H9 (cell line): Measurements from ENCODE around the gene TELO2. TPM values are rescaled to one million over a fixed set of nuclear protein-coding genes. Genes with fewer than 3 reads are reported as not detected.

Experiments used
- DNase-seq: peaks from one replicate; pipeline ENCODE4 v3.0.0-alpha.2; 2017
- H2AFZ ChIP-seq: one replicate; pipeline ENCODE4 v1.6.1; 2013; ENCODE audit warnings: mild to moderate bottlenecking, low read length, control low read depth, moderate library complexity
- H2AK5ac ChIP-seq: 2 replicates; pipeline ENCODE4 v1.6.1; 2013; ENCODE audit warnings: low read length, control low read depth, mixed read lengths; ENCODE audit not compliant: insufficient read length
- H2BK120ac ChIP-seq: one replicate; pipeline ENCODE4 v1.6.1; 2013; ENCODE audit warnings: low read depth, mild to moderate bottlenecking, low read length, control low read depth, inconsistent platforms; ENCODE audit not compliant: poor library complexity, severe bottlenecking
- H2BK12ac ChIP-seq: 2 replicates; pipeline ENCODE4 v1.6.1; 2013; ENCODE audit warnings: low read length, control low read depth, mixed read lengths, low read depth; ENCODE audit not compliant: insufficient read length
- H2BK15ac ChIP-seq: 2 replicates; pipeline ENCODE4 v1.6.1; 2013; ENCODE audit warnings: low read depth, low read length, control low read depth
- H2BK20ac ChIP-seq: one replicate; pipeline ENCODE4 v1.6.1; 2013; ENCODE audit warnings: low read depth, mild to moderate bottlenecking, low read length, control low read depth, inconsistent platforms; ENCODE audit not compliant: poor library complexity, severe bottlenecking
- H2BK5ac ChIP-seq: 2 replicates; pipeline ENCODE4 v1.6.1; 2013; ENCODE audit warnings: low read length, control low read depth, mixed read lengths; ENCODE audit not compliant: insufficient read length
- H3K14ac ChIP-seq: 2 replicates; pipeline ENCODE4 v1.6.1; 2013; ENCODE audit warnings: low read length, control low read depth; ENCODE audit not compliant: insufficient read depth
- H3K18ac ChIP-seq: 2 replicates; pipeline ENCODE4 v1.6.1; 2013; ENCODE audit warnings: low read depth, mild to moderate bottlenecking, mixed read lengths, low read length, control low read depth; ENCODE audit not compliant: insufficient read length
- H3K23ac ChIP-seq: 2 replicates; pipeline ENCODE4 v1.6.1; 2013; ENCODE audit warnings: low read length, control low read depth, mixed read lengths, low read depth; ENCODE audit not compliant: insufficient read length
- H3K23me2 ChIP-seq: 2 replicates; pipeline ENCODE4 v1.6.1; 2013; ENCODE audit warnings: low read depth, mild to moderate bottlenecking, mixed read lengths, low read length, control low read depth; ENCODE audit not compliant: insufficient read length, poor library complexity, severe bottlenecking
- H3K27ac ChIP-seq: 2 replicates; pipeline ENCODE4 v1.5.1; 2013; ENCODE audit warnings: low read length, control low read depth, mixed read lengths, low read depth; ENCODE audit not compliant: insufficient read length
- H3K27me3 ChIP-seq: 2 replicates; pipeline ENCODE4 v1.6.1; 2013; ENCODE audit warnings: low read length, control low read depth, inconsistent platforms; ENCODE audit not compliant: insufficient read depth
- H3K4ac ChIP-seq: 2 replicates; pipeline ENCODE4 v1.6.1; 2013; ENCODE audit warnings: low read depth, mild to moderate bottlenecking, control low read depth, inconsistent platforms, low read length, moderate library complexity
- H3K4me1 ChIP-seq: 2 replicates; pipeline ENCODE4 v1.6.1; 2013; ENCODE audit warnings: low read length, control low read depth, inconsistent platforms; ENCODE audit not compliant: insufficient read depth
- H3K4me2 ChIP-seq: 2 replicates; pipeline ENCODE4 v1.6.1; 2013; ENCODE audit warnings: low read length, control low read depth, mixed read lengths; ENCODE audit not compliant: insufficient read length, insufficient read depth
- H3K56ac ChIP-seq: 2 replicates; pipeline ENCODE4 v1.6.1; 2013; ENCODE audit warnings: low read depth, mild to moderate bottlenecking, mixed read lengths, low read length, control low read depth; ENCODE audit not compliant: insufficient read length
- H3K79me1 ChIP-seq: 2 replicates; pipeline ENCODE4 v1.6.1; 2013; ENCODE audit warnings: low read depth, mild to moderate bottlenecking, moderate library complexity, low read length, control low read depth, inconsistent platforms; ENCODE audit not compliant: insufficient read depth, poor library complexity, severe bottlenecking
- H3K79me2 ChIP-seq: 2 replicates; pipeline ENCODE4 v1.6.1; 2013; ENCODE audit warnings: low read length, control low read depth, inconsistent platforms; ENCODE audit not compliant: insufficient read depth
- H3K9ac ChIP-seq: 2 replicates; pipeline ENCODE4 v1.6.1; 2013; ENCODE audit warnings: low read length, control low read depth, mixed read lengths; ENCODE audit not compliant: insufficient read length; ENCODE audit errors: extremely low read depth
- H3K9me3 ChIP-seq: one replicate; pipeline ENCODE4 v1.6.1; 2013; ENCODE audit warnings: low read depth, low read length, inconsistent platforms; ENCODE audit not compliant: control insufficient read depth
- H3T11ph ChIP-seq: one replicate; pipeline ENCODE4 v1.6.1; 2013; ENCODE audit warnings: mild to moderate bottlenecking, low read length, control low read depth, inconsistent platforms
- H4K20me1 ChIP-seq: one replicate; pipeline ENCODE4 v1.6.1; 2013; ENCODE audit not compliant: control insufficient read depth, insufficient read length, insufficient read depth
- H4K5ac ChIP-seq: 2 replicates; pipeline ENCODE4 v1.6.1; 2013; ENCODE audit warnings: low read depth, mild to moderate bottlenecking, mixed read lengths, low read length, control low read depth; ENCODE audit not compliant: insufficient read length
- H4K8ac ChIP-seq: replicated peaks from 2 replicates; pipeline ENCODE4 v1.6.1; 2013; ENCODE audit warnings: low read length, control low read depth, mixed read lengths, low read depth; ENCODE audit not compliant: insufficient read length
- H4K91ac ChIP-seq: 2 replicates; pipeline ENCODE4 v1.6.1; 2013; ENCODE audit warnings: low read depth, mild to moderate bottlenecking, moderate library complexity, mixed read lengths, low read length, control low read depth; ENCODE audit not compliant: insufficient read length
- H3K27ac Mint-ChIP-seq, 3 experiments: 2 replicates in 2 of 3; 3 replicates in 1 of 3; pipeline ENCODE4 v1.8.0; 2020 to 2021; ENCODE audit warnings: mixed read lengths in 3 of 3, mild to moderate bottlenecking in 1 of 3, moderate library complexity in 1 of 3
- H3K27me3 Mint-ChIP-seq: 2 replicates; pipeline ENCODE4 v1.8.0; 2021; ENCODE audit warnings: low read depth, mild to moderate bottlenecking, moderate library complexity, mixed read lengths
- H3K36me3 Mint-ChIP-seq, 3 experiments: 2 replicates in 2 of 3; 3 replicates in 1 of 3; pipeline ENCODE4 v1.8.0; 2020 to 2021; ENCODE audit warnings: low read depth in 3 of 3, mixed read lengths in 3 of 3; ENCODE audit not compliant: insufficient read depth in 1 of 3
- H3K4me1 Mint-ChIP-seq, 2 experiments: 2 replicates each; pipeline ENCODE4 v1.8.0; 2020; ENCODE audit warnings: mixed read lengths in 2 of 2
- H3K4me3 Mint-ChIP-seq, 2 experiments: 2 replicates in 1 of 2; 3 replicates in 1 of 2; pipeline ENCODE4 v1.8.0; 2020 to 2021; ENCODE audit warnings: mild to moderate bottlenecking in 2 of 2, mixed read lengths in 2 of 2, moderate library complexity in 1 of 2
- H3K9me3 Mint-ChIP-seq, 2 experiments: 2 replicates in 1 of 2; 3 replicates in 1 of 2; pipeline ENCODE4 v1.8.0; 2020; ENCODE audit warnings: mild to moderate bottlenecking in 2 of 2, mixed read lengths in 2 of 2, moderate library complexity in 1 of 2
- WGBS: extraction: QIAGEN DNeasy Blood & Tissue Kit; methylation state at CpG from one replicate; pipeline ENCODE4 v1.1.7; 2013; ENCODE audit warnings: missing lambda C conversion rate, low lambda C conversion rate, mixed read lengths; ENCODE audit not compliant: insufficient read length; ENCODE audit errors: extremely low coverage; 5-methylcytosine and 5-hydroxymethylcytosine counted together
- total RNA-seq: library from RNA; stranded (reverse); gene quantifications from 2 replicates; pipeline ENCODE4 v1.2.1, GENCODE V29; 2021
- TF ChIP-seq, protein P1 (sequence below): fragments of 200-600 bp; sonication (generic); conservative IDR thresholded peaks from 3 replicates; pipeline ENCODE4 v1.8.0; 2021; ENCODE audit warnings: antibody characterized with exemption, mild to moderate bottlenecking

The TELO2 gene
- total RNA-seq, 1 experiment from 2014 or later, result 98.9 TPM

- TF ChIP-seq, protein P1, sequence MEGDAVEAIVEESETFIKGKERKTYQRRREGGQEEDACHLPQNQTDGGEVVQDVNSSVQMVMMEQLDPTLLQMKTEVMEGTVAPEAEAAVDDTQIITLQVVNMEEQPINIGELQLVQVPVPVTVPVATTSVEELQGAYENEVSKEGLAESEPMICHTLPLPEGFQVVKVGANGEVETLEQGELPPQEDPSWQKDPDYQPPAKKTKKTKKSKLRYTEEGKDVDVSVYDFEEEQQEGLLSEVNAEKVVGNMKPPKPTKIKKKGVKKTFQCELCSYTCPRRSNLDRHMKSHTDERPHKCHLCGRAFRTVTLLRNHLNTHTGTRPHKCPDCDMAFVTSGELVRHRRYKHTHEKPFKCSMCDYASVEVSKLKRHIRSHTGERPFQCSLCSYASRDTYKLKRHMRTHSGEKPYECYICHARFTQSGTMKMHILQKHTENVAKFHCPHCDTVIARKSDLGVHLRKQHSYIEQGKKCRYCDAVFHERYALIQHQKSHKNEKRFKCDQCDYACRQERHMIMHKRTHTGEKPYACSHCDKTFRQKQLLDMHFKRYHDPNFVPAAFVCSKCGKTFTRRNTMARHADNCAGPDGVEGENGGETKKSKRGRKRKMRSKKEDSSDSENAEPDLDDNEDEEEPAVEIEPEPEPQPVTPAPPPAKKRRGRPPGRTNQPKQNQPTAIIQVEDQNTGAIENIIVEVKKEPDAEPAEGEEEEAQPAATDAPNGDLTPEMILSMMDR, result no peak
- H3K4me2 ChIP-seq, result no peak overlapping the region
- no peak overlapping the region for H3K27ac Mint-ChIP-seq
These were observed 3.9 kb downstream of the TELO2 start for GRCh38 chr16:1497014-1497598.

More at GRCh38 chr16:1497014-1497598, 3.9 kb downstream of the TELO2 start:
- Histone ChIP-seq H3K9ac (no peak overlapping the region), H3K27me3 (no peaks in the 10 kb centered on the region), H3K23ac (no peak overlapping the region), H3K9me3 (no peaks in the 10 kb centered on the region), H2BK12ac (no peak overlapping the region), H3K56ac (no peak overlapping the region), H3K23me2 (peaks cover 3% of the 10 kb centered on the region), H4K8ac (no peak overlapping the region), H4K91ac (no peak overlapping the region), H3K18ac (no peak overlapping the region), H2BK120ac (no peak overlapping the region), H3K79me1 (no peaks in the 10 kb centered on the region), H3K4ac (no peak overlapping the region), H4K20me1 (no peaks in the 10 kb centered on the region), H2BK15ac (no peak overlapping the region), H3T11ph (no peak overlapping the region), H2BK20ac (no peak overlapping the region), H3K14ac (no peak overlapping the region), H2AK5ac (no peak overlapping the region), H3K4me1 (no peaks in the 10 kb centered on the region; the same call in 1 of the 2 replicates), H3K27ac (no peak overlapping the region), H2BK5ac (no peak overlapping the region), H3K79me2 (no peaks in the 10 kb centered on the region; the same call in 1 of the 2 replicates), H2AFZ (no peak overlapping the region), H4K5ac (no peak overlapping the region)
- H3K27me3 Mint-ChIP-seq, result no peaks in the 10 kb centered on the region; the same call in 1 of the 2 replicates
- DNase-seq, result no peak
- H3K36me3 Mint-ChIP-seq, result peaks cover 11 to 48% (median 46%) of the 10 kb centered on the region in 3 experiments; a peak in 6 of 7 replicates
- H3K9me3 Mint-ChIP-seq, result no peaks in the 10 kb centered on the region
- WGBS, result no CpG with 5 or more reads among the region's 21 CpGs
- no peak overlapping the region; a peak in 1 of 5 replicates for H3K4me3 Mint-ChIP-seq
- H3K4me1 Mint-ChIP-seq, result peaks cover 4 to 12% of the 10 kb centered on the region in 2 experiments
